GM23338 (cell line): ENCODE data around the gene PABPC3. TPM values are rescaled to one million over a fixed set of nuclear protein-coding genes. Genes with fewer than 3 reads are reported as not detected.

Experiments
- ATAC-seq: fragments of 200-7000 bp; cut with Tn5 transposase; 3 replicates; pipeline ENCODE4 v1.9.1; 2020
- DNase-seq: peaks from one replicate; pipeline ENCODE4 v3.0.0-alpha.2; 2015; ENCODE audit warnings: low spot score
- H2AFZ ChIP-seq: fragments of 200-600 bp; sonication (generic); 2 replicates; pipeline ENCODE4 v1.8.0; 2016; ENCODE audit warnings: antibody characterized with exemption, mild to moderate bottlenecking, moderate library complexity
- H3F3A ChIP-seq: fragments of 200-600 bp; sonication (generic); replicated peaks from 2 replicates; pipeline ENCODE4 v1.8.0; 2017; ENCODE audit warnings: antibody characterized with exemption, mixed run types, low read depth
- H3K27ac ChIP-seq: fragments of 200-600 bp; sonication (generic); 2 replicates; pipeline ENCODE4 v1.6.1; 2016; ENCODE audit warnings: low read depth
- H3K27me3 ChIP-seq: fragments of 200-600 bp; sonication (generic); 2 replicates; pipeline ENCODE4 v1.8.0; 2016; ENCODE audit warnings: mild to moderate bottlenecking, mixed run types, moderate library complexity; ENCODE audit not compliant: insufficient read depth
- H3K36me3 ChIP-seq: fragments of 200-600 bp; sonication (generic); 2 replicates; pipeline ENCODE4 v1.8.0; 2016; ENCODE audit warnings: mild to moderate bottlenecking; ENCODE audit not compliant: insufficient read depth
- H3K4me1 ChIP-seq: fragments of 200-600 bp; sonication (generic); 2 replicates; pipeline ENCODE4 v1.8.0; 2016; ENCODE audit warnings: mild to moderate bottlenecking, moderate library complexity; ENCODE audit not compliant: insufficient read depth
- H3K4me2 ChIP-seq: fragments of 200-600 bp; sonication (generic); 2 replicates; pipeline ENCODE4 v1.7.1; 2017; ENCODE audit warnings: mixed run types
- H3K4me3 ChIP-seq: fragments of 200-600 bp; sonication (generic); 2 replicates; pipeline ENCODE4 v1.6.1; 2016; ENCODE audit warnings: mixed run types
- H3K79me2 ChIP-seq: fragments of 200-600 bp; sonication (generic); replicated peaks from 2 replicates; pipeline ENCODE4 v1.8.0; 2017; ENCODE audit warnings: mild to moderate bottlenecking; ENCODE audit not compliant: insufficient read depth
- H3K9me2 ChIP-seq: fragments of 200-600 bp; sonication (generic); 2 replicates; pipeline ENCODE4 v1.8.0; 2017; ENCODE audit not compliant: insufficient read depth
- H4K20me1 ChIP-seq: fragments of 200-600 bp; sonication (generic); replicated peaks from 2 replicates; pipeline ENCODE4 v1.8.0; 2017; ENCODE audit warnings: mild to moderate bottlenecking; ENCODE audit not compliant: insufficient read depth
- H3K27ac Mint-ChIP-seq: 2 replicates; pipeline ENCODE4 v1.8.0; 2020; ENCODE audit warnings: inconsistent platforms, mild to moderate bottlenecking, moderate library complexity, mixed read lengths
- H3K27me3 Mint-ChIP-seq: 3 replicates; pipeline ENCODE4 v1.8.0; 2022; ENCODE audit warnings: low read depth, mild to moderate bottlenecking, moderate library complexity, mixed read lengths, inconsistent platforms; ENCODE audit not compliant: insufficient read depth, poor library complexity
- H3K36me3 Mint-ChIP-seq: 3 replicates; pipeline ENCODE4 v1.8.0; 2021; ENCODE audit warnings: low read depth, mild to moderate bottlenecking, inconsistent platforms, moderate library complexity, mixed read lengths
- H3K4me1 Mint-ChIP-seq: 3 replicates; pipeline ENCODE4 v1.8.0; 2020; ENCODE audit warnings: mild to moderate bottlenecking, inconsistent platforms, mixed read lengths
- H3K4me3 Mint-ChIP-seq: 3 replicates; pipeline ENCODE4 v1.8.0; 2021; ENCODE audit warnings: moderate library complexity, mild to moderate bottlenecking, inconsistent platforms, mixed read lengths
- H3K9me3 Mint-ChIP-seq: 3 replicates; pipeline ENCODE4 v1.8.0; 2020; ENCODE audit warnings: moderate library complexity, mild to moderate bottlenecking, inconsistent platforms, mixed read lengths
- CREB1 ChIP-seq: fragments of 250-450 bp; sonication (Bioruptor Pico); IDR thresholded peaks from 2 replicates; pipeline ENCODE4 v1.5.0; 2020; ENCODE audit warnings: low read depth, mild to moderate bottlenecking, moderate library complexity
- EZH2 ChIP-seq: fragments of 200-600 bp; sonication (generic); IDR thresholded peaks from one replicate; pipeline ENCODE4 v1.8.0; 2017; ENCODE audit warnings: antibody characterized with exemption, mild to moderate bottlenecking, low read depth; ENCODE audit not compliant: unreplicated experiment
- EZH2phosphoT487 ChIP-seq: fragments of 200-600 bp; sonication (generic); IDR thresholded peaks from one replicate; pipeline ENCODE4 v1.8.1; 2018; ENCODE audit warnings: antibody characterized with exemption; ENCODE audit not compliant: unreplicated experiment
- JUNB ChIP-seq: IDR thresholded peaks from one replicate; pipeline ENCODE4 v1.6.1; 2016; ENCODE audit warnings: antibody characterized with exemption; ENCODE audit not compliant: unreplicated experiment
- POLR2AphosphoS5 ChIP-seq: IDR thresholded peaks from 2 replicates; pipeline ENCODE4 v1.6.1; 2016; ENCODE audit warnings: antibody characterized with exemption, low read depth
- STAT1 ChIP-seq: IDR thresholded peaks from one replicate; pipeline ENCODE4 v1.6.1; 2016; ENCODE audit warnings: antibody characterized with exemption; ENCODE audit not compliant: unreplicated experiment
- ZNF114 ChIP-seq: fragments of 250-450 bp; sonication (Bioruptor Pico); IDR thresholded peaks from 2 replicates; pipeline ENCODE4 v1.5.0; 2020; ENCODE audit warnings: mild to moderate bottlenecking, moderate library complexity
- ZNF331 ChIP-seq: fragments of 250-450 bp; sonication (Bioruptor Pico); IDR thresholded peaks from 2 replicates; pipeline ENCODE4 v1.5.0; 2020; ENCODE audit warnings: low read depth, mild to moderate bottlenecking, moderate library complexity
- polyA plus RNA-seq: library from polyadenylated mRNA; unstranded; fragments of >200 nt; fragmentation: Nextera tagmentation; extraction: Ambion mirVana; gene quantifications from 2 replicates; pipeline ENCODE4 v1.2.1, GENCODE V29; 2016
- total RNA-seq: library from RNA; depleted of rRNA; stranded (reverse); fragments of >200 nt; shearing (Covaris generic); gene quantifications from 2 replicates; pipeline ENCODE4 v1.2.3, GENCODE V29; 2014
- TF ChIP-seq, protein P1 (sequence below): IDR thresholded peaks from one replicate; pipeline ENCODE4 v1.6.1; 2018; ENCODE audit warnings: antibody characterized with exemption; ENCODE audit not compliant: unreplicated experiment
- TF ChIP-seq, protein P2 (sequence below): IDR thresholded peaks from 2 replicates; pipeline ENCODE4 v1.6.1; 2016; ENCODE audit warnings: antibody characterized with exemption
- TF ChIP-seq, protein P3 (sequence below), 2 experiments: fragments of 200-600 bp in 1 of 2; sonication (generic) in 1 of 2; conservative IDR thresholded peaks; 2 replicates each; pipeline versions ENCODE4 v1.5.1 to v1.6.1; 2016 to 2017; ENCODE audit warnings: antibody characterized with exemption in 2 of 2, low read depth in 2 of 2, mild to moderate bottlenecking in 2 of 2, moderate library complexity in 1 of 2

Gene PABPC3
- total and polyA plus RNA-seq, 2 experiments from 2014 or later: 0.55 to 1.2 TPM

DNA sequence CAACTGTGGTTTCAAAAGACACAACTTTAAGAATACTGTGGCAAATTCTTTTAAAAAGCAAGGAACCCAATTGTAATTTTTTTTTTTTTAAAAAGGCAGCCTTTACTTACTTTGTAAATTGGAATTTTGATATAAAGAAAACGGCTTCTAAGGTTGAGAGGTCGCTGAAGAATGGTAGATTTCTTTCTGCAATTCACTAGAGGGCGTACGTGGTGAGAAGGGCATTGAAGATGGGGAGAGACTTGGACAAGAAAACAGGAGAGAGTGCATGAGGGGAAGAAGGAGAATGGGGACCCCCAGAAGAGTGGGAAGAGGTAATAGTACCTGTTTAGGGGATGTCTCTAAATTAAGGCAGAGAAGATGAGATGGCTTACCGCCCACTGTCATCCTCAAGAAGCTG is 33.5 kb upstream of the PABPC3 start:
- H3K9me3 Mint-ChIP-seq: peaks cover 15% of the 10 kb centered on the region
- ATAC-seq: peak; percentile 38; the same call in 2 of the 3 replicates

DNA sequence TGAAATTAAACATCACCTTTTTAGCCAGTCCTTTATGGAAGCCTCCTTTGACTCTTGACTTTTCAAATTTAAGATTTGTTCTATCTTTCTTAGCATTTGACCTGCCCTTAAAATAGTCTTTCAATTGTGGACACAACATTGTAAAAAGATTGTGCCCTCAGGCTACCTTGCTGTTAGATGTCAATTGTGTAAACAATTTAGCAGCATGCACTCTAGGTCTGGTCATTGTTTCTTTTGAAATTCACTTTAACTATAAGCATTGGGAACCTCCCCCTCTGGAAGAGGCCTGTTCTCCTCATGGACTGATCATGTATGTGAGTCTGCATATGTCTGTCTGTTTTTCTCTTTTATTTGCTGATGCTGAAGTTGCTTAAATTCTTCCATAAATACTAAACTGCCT is 31.5 kb upstream of the PABPC3 start:
- Histone ChIP-seq H3K27ac (no peak overlapping the region), H3K36me3 (no peaks in the 10 kb centered on the region; the same call in 1 of the 2 replicates), H3K4me1 (peaks cover 21% of the 10 kb centered on the region), H3K27me3 (no peaks in the 10 kb centered on the region), H3K4me2 (no peak overlapping the region), H3K79me2 (no peaks in the 10 kb centered on the region), H3F3A (no peaks in the 10 kb centered on the region), H2AFZ (no peak overlapping the region), H4K20me1 (no peaks in the 10 kb centered on the region), H3K9me2 (peaks cover 15% of the 10 kb centered on the region), H3K4me3 (no peak overlapping the region)
- no peak overlapping the region for H3K4me3 Mint-ChIP-seq
- H3K27me3 Mint-ChIP-seq: peaks cover 4% of the 10 kb centered on the region
- ATAC-seq: no peak
- no peak overlapping the region for H3K27ac Mint-ChIP-seq
- H3K36me3 Mint-ChIP-seq: no peaks in the 10 kb centered on the region
- TF ChIP-seq EZH2 (no peak), ZNF114 (CRISPR knock-in tag) (no peak), EZH2phosphoT487 (no peak), JUNB (no peak), POLR2AphosphoS5 (no peak), ZNF331 (CRISPR knock-in tag) (no peak), CREB1 (no peak)
- TF ChIP-seq, protein P1, sequence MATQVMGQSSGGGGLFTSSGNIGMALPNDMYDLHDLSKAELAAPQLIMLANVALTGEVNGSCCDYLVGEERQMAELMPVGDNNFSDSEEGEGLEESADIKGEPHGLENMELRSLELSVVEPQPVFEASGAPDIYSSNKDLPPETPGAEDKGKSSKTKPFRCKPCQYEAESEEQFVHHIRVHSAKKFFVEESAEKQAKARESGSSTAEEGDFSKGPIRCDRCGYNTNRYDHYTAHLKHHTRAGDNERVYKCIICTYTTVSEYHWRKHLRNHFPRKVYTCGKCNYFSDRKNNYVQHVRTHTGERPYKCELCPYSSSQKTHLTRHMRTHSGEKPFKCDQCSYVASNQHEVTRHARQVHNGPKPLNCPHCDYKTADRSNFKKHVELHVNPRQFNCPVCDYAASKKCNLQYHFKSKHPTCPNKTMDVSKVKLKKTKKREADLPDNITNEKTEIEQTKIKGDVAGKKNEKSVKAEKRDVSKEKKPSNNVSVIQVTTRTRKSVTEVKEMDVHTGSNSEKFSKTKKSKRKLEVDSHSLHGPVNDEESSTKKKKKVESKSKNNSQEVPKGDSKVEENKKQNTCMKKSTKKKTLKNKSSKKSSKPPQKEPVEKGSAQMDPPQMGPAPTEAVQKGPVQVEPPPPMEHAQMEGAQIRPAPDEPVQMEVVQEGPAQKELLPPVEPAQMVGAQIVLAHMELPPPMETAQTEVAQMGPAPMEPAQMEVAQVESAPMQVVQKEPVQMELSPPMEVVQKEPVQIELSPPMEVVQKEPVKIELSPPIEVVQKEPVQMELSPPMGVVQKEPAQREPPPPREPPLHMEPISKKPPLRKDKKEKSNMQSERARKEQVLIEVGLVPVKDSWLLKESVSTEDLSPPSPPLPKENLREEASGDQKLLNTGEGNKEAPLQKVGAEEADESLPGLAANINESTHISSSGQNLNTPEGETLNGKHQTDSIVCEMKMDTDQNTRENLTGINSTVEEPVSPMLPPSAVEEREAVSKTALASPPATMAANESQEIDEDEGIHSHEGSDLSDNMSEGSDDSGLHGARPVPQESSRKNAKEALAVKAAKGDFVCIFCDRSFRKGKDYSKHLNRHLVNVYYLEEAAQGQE: no peak
- TF ChIP-seq, protein P2, sequence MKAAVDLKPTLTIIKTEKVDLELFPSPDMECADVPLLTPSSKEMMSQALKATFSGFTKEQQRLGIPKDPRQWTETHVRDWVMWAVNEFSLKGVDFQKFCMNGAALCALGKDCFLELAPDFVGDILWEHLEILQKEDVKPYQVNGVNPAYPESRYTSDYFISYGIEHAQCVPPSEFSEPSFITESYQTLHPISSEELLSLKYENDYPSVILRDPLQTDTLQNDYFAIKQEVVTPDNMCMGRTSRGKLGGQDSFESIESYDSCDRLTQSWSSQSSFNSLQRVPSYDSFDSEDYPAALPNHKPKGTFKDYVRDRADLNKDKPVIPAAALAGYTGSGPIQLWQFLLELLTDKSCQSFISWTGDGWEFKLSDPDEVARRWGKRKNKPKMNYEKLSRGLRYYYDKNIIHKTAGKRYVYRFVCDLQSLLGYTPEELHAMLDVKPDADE: no peak
- H3K9me3 Mint-ChIP-seq: peaks cover 12% of the 10 kb centered on the region
- H3K4me1 Mint-ChIP-seq: peaks cover 13% of the 10 kb centered on the region
- no peak for DNase-seq

More for the DNA sequence above, 33.5 kb upstream of the PABPC3 start:
- Mint-ChIP-seq H3K27ac (no peak overlapping the region), H3K4me1 (peaks cover 6% of the 10 kb centered on the region; the same call in 2 of the 3 replicates), H3K27me3 (peaks cover 3% of the 10 kb centered on the region), H3K36me3 (no peaks in the 10 kb centered on the region), H3K4me3 (no peak overlapping the region)
- Histone ChIP-seq H3K4me2 (no peak overlapping the region), H3F3A (no peaks in the 10 kb centered on the region), H3K36me3 (no peaks in the 10 kb centered on the region; the same call in 1 of the 2 replicates), H2AFZ (no peak overlapping the region), H3K27me3 (no peaks in the 10 kb centered on the region), H3K9me2 (peaks cover 10% of the 10 kb centered on the region; the same call in 1 of the 2 replicates), H3K79me2 (no peaks in the 10 kb centered on the region), H4K20me1 (no peaks in the 10 kb centered on the region), H3K4me3 (no peak overlapping the region), H3K27ac (no peak overlapping the region), H3K4me1 (peaks cover 17% of the 10 kb centered on the region)
- TF ChIP-seq, protein P3, sequence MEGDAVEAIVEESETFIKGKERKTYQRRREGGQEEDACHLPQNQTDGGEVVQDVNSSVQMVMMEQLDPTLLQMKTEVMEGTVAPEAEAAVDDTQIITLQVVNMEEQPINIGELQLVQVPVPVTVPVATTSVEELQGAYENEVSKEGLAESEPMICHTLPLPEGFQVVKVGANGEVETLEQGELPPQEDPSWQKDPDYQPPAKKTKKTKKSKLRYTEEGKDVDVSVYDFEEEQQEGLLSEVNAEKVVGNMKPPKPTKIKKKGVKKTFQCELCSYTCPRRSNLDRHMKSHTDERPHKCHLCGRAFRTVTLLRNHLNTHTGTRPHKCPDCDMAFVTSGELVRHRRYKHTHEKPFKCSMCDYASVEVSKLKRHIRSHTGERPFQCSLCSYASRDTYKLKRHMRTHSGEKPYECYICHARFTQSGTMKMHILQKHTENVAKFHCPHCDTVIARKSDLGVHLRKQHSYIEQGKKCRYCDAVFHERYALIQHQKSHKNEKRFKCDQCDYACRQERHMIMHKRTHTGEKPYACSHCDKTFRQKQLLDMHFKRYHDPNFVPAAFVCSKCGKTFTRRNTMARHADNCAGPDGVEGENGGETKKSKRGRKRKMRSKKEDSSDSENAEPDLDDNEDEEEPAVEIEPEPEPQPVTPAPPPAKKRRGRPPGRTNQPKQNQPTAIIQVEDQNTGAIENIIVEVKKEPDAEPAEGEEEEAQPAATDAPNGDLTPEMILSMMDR (conservative IDR thresholded peaks at IDR 0.05; ENCODE audit: low read depth in 2 of 2): peak; percentile 60 to 61
- TF ChIP-seq STAT1 (no peak), JUNB (no peak)
- DNase-seq: peak; percentile 57
